Measurements from ENCODE around the gene NLK. TPM values are rescaled to one million over a fixed set of nuclear protein-coding genes. Genes with fewer than 3 reads are reported as not detected.

The NLK gene
- total RNA-seq, 1 donor from 2014 or later = 26.3 TPM

DNA sequence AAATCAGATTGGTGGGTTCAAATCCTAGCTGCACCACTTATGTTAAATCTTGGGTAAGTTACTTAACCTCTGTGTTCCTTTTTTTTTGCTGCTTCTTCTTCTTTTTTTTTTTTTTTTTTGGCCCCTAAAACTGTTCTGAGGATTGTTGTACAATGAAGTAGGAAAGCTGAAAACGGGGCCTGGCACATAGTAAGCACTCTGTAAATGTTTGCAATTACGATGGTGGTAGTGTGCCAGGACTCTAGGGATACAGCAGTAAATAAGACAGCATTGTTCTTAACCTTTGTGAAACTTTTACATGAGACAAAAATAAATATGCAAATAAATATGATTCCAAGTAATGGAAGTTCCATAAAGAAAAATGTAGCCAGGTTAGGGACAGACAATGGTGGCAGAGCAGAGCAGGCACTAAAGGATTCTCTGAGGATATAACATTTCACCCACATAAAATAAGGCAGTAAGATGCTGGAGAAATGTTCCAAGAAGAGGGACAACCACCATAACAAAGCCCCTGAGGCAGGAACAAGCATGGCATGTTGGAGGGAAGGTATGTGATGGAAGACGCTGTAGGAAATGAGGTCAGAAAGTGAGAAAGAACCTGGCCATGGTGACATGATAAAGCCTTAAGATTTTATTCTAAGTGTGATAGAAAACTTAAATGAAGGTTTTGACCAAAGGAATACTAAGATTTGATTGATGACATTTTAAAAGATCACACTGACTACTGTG lies 127.3 kb downstream of the NLK start:
- Histone ChIP-seq H3K9me3 (replicated peaks) (no peaks in the 10 kb centered on the region), H3K4me3 (no peak overlapping the region), H3K36me3 (peaks cover 45% of the 10 kb centered on the region), H3K27ac (replicated peaks) (no peak overlapping the region), H3K27me3 (ENCODE audit: low read depth) (no peaks in the 10 kb centered on the region), H3K4me1 (peaks cover 9% of the 10 kb centered on the region)
- TF ChIP-seq, protein P1, sequence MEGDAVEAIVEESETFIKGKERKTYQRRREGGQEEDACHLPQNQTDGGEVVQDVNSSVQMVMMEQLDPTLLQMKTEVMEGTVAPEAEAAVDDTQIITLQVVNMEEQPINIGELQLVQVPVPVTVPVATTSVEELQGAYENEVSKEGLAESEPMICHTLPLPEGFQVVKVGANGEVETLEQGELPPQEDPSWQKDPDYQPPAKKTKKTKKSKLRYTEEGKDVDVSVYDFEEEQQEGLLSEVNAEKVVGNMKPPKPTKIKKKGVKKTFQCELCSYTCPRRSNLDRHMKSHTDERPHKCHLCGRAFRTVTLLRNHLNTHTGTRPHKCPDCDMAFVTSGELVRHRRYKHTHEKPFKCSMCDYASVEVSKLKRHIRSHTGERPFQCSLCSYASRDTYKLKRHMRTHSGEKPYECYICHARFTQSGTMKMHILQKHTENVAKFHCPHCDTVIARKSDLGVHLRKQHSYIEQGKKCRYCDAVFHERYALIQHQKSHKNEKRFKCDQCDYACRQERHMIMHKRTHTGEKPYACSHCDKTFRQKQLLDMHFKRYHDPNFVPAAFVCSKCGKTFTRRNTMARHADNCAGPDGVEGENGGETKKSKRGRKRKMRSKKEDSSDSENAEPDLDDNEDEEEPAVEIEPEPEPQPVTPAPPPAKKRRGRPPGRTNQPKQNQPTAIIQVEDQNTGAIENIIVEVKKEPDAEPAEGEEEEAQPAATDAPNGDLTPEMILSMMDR (IDR thresholded peaks at IDR 0.05; ENCODE audit: borderline replicate concordance) = no peak
- DNase-seq = no peak
- intact Hi-C loops (cut with micrococcal nuclease) = no loop called here

DNA sequence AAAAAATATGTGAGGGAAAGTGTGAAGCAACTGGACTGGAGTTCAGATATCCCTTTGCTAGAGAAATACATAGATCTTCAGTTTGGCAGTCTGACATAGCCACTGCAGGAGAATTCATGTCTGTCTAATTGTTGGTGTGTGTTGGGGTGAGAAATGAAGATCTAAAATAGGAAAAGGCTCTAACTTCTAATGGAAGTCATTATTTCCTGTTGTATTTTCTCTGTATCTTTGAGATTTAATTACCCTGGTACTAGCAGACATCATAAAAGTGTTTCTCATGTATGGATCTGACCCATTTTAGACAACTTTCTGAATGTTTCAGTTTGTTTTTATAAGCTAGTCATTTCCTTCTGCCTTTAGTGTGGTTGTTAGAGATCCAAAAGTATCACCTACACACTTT lies 128.3 kb downstream of the NLK start:
- H3K4me3 ChIP-seq = no peak overlapping the region
- TF ChIP-seq, protein P1 (IDR thresholded peaks at IDR 0.05; ENCODE audit: borderline replicate concordance) = no peak
- H3K4me1 ChIP-seq = peaks cover 9% of the 10 kb centered on the region
- H3K9me3 ChIP-seq (replicated peaks) = no peaks in the 10 kb centered on the region
- H3K27me3 ChIP-seq (ENCODE audit: low read depth) = no peaks in the 10 kb centered on the region
- H3K27ac ChIP-seq (replicated peaks) = no peak overlapping the region
- peaks cover 47% of the 10 kb centered on the region for H3K36me3 ChIP-seq
- no peak for DNase-seq
- intact Hi-C loops (cut with micrococcal nuclease) = no loop called here

DNA sequence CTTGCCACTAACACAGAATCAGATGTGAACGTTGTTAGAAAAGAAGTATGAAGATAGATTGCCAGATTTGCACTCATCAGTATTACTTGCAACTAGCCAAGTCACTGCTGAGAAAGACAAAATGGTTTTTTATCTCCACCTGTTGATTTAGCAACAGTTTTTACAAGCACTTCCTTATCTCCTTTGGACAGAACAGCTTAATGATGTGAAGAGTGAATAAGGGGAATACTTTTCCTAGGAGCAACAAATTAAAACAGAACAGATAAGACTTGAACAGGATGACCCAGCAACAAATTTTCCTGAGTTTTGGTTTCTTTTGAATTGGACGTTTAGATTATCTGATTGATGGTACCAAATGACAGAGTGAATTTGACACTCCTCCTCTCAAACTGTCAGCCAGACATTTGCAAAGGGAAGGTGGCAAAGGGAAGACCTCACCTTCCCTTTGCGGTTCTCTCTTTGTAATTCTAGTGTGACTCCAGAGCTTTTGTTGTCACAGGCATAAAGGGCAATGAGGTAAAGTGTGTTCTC lies 130.6 kb downstream of the NLK start:
- Histone ChIP-seq H3K4me1 (peaks cover 9% of the 10 kb centered on the region), H3K27ac (replicated peaks) (no peak overlapping the region), H3K9me3 (replicated peaks) (no peaks in the 10 kb centered on the region), H3K27me3 (ENCODE audit: low read depth) (no peaks in the 10 kb centered on the region), H3K36me3 (peaks cover 54% of the 10 kb centered on the region), H3K4me3 (no peak overlapping the region)
- DNase-seq = no peak
- TF ChIP-seq, protein P1 (IDR thresholded peaks at IDR 0.05; ENCODE audit: borderline replicate concordance) = no peak
- intact Hi-C loops (cut with micrococcal nuclease) = no loop called here

DNA sequence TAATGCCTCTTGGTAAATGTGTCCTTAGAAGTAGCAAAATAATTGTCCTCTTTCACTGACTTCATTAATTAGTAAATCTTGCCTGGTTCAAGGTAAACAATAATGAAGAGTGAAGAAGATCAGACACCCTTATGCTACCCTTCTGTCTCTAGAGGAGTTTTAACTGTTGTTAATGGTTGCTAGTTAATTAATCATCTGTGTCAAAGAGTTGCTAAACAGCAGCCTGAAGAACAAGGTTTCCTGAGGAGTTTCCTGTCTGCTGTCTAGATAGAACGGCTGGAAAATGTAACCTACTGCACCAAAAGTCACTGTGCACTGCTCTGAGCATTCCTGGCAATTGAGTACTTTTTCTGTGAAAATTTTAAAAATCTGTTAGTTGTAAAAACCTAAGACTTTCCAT lies 131.3 kb downstream of the NLK start:
- TF ChIP-seq, protein P1 (IDR thresholded peaks at IDR 0.05; ENCODE audit: borderline replicate concordance) = no peak
- peaks cover 47% of the 10 kb centered on the region for H3K36me3 ChIP-seq
- intact Hi-C loops (cut with micrococcal nuclease) = no loop called here

DNA sequence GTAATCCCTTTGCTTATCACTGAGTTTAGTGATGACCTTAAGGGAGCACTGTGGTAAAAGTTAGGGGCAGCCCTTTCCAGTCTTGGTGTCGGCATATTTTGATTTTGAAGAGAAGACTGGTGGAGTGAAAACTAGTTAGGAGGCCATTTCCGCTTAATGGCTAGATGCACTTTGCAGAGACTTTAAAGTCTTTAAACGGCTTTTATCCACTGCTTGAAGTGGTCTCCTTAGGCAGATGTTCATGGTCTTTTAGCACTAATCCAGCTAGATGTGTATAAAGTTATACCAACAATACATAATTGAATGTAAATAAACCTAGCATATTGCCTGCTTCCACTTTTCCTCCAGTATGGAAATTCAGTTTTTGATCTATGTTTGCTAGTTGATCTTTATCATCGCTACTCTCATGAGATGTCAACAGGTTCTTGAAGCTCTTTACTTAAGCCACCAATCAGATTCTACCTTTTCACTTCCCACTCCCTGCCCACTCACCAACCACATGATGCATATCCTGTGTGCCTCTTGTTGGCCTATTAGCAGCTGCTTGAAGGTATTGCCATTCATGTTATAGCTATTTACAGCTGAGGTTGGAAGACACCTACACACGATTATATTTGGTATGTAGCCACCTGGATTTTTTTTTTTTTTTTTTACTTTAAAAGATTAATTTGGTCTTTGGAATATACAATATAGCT lies 132.0 kb downstream of the NLK start:
- H3K36me3 ChIP-seq = peaks cover 40% of the 10 kb centered on the region
- no peak overlapping the region for H3K4me3 ChIP-seq
- H3K27me3 ChIP-seq (ENCODE audit: low read depth) = no peaks in the 10 kb centered on the region
- no peaks in the 10 kb centered on the region for H3K9me3 ChIP-seq (replicated peaks)
- DNase-seq = no peak
- H3K27ac ChIP-seq (replicated peaks) = no peak overlapping the region
- TF ChIP-seq, protein P1 (IDR thresholded peaks at IDR 0.05; ENCODE audit: borderline replicate concordance) = no peak
- intact Hi-C loops (cut with micrococcal nuclease) = no loop called here
- H3K4me1 ChIP-seq = peaks cover 9% of the 10 kb centered on the region

More for the DNA sequence above, 131.3 kb downstream of the NLK start:
- DNase-seq = no peak
- peaks cover 9% of the 10 kb centered on the region for H3K4me1 ChIP-seq
- H3K27me3 ChIP-seq (ENCODE audit: low read depth) = no peaks in the 10 kb centered on the region
- H3K4me3 ChIP-seq = no peak overlapping the region
- no peaks in the 10 kb centered on the region for H3K9me3 ChIP-seq (replicated peaks)
- no peak overlapping the region for H3K27ac ChIP-seq (replicated peaks)
